HEK293T (cell line): ENCODE results near the gene ACVR1B.

ENCODE experiments used
- BHLHE40 ChIP-seq: fragments of 450-650 bp; IDR thresholded peaks from 2 replicates; pipeline ENCODE4 v1.6.1; 2016; ENCODE audit warnings: mild to moderate bottlenecking, moderate library complexity, borderline replicate concordance
- FOXK2 ChIP-seq: fragments of 450-650 bp; IDR thresholded peaks from 2 replicates; pipeline ENCODE4 v1.6.1; 2016; ENCODE audit warnings: mild to moderate bottlenecking
- NFRKB ChIP-seq: fragments of 450-650 bp; IDR thresholded peaks from 2 replicates; pipeline ENCODE4 v1.6.1; 2016; ENCODE audit warnings: mild to moderate bottlenecking, moderate library complexity

- TF ChIP-seq NFRKB (no peak), BHLHE40 (no peak), FOXK2 (no peak)
Observed at GRCh38 chr12:52041695-52042123, 90.2 kb downstream of the ACVR1B start.
